ENCODE results near the gene STAG1.

DNA sequence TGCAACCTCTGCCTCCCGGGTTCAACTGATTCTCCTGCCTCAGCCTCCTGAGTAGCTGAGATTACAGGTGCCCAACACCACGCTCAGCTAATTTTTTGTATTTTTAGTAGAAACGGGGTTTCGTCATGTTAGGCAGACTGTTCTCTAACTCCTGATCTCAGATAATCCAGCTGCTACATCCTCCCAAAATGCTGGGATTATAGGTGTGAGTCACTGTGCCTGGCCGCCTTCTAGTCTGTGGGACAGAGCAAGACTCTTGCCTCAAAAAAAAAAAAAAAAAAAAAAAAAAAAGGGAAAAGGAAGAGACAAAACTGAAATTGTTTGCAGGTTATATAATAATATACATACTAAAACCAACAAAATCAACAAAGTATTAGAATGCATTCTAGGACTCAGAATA lies 286.9 kb downstream of the STAG1 start:
- TF ChIP-seq, protein P1, sequence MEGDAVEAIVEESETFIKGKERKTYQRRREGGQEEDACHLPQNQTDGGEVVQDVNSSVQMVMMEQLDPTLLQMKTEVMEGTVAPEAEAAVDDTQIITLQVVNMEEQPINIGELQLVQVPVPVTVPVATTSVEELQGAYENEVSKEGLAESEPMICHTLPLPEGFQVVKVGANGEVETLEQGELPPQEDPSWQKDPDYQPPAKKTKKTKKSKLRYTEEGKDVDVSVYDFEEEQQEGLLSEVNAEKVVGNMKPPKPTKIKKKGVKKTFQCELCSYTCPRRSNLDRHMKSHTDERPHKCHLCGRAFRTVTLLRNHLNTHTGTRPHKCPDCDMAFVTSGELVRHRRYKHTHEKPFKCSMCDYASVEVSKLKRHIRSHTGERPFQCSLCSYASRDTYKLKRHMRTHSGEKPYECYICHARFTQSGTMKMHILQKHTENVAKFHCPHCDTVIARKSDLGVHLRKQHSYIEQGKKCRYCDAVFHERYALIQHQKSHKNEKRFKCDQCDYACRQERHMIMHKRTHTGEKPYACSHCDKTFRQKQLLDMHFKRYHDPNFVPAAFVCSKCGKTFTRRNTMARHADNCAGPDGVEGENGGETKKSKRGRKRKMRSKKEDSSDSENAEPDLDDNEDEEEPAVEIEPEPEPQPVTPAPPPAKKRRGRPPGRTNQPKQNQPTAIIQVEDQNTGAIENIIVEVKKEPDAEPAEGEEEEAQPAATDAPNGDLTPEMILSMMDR (IDR thresholded peaks at IDR 0.05) = no peak
- no peak for TF ChIP-seq POLR2A (IDR thresholded peaks at IDR 0.05)
